ENCODE data around the gene PTPRM. TPM values are rescaled to one million over a fixed set of nuclear protein-coding genes. Genes with fewer than 3 reads are reported as not detected.

PTPRM gene
- total RNA-seq, 1 experiment from 2014 or later = 45.6 TPM

DNA sequence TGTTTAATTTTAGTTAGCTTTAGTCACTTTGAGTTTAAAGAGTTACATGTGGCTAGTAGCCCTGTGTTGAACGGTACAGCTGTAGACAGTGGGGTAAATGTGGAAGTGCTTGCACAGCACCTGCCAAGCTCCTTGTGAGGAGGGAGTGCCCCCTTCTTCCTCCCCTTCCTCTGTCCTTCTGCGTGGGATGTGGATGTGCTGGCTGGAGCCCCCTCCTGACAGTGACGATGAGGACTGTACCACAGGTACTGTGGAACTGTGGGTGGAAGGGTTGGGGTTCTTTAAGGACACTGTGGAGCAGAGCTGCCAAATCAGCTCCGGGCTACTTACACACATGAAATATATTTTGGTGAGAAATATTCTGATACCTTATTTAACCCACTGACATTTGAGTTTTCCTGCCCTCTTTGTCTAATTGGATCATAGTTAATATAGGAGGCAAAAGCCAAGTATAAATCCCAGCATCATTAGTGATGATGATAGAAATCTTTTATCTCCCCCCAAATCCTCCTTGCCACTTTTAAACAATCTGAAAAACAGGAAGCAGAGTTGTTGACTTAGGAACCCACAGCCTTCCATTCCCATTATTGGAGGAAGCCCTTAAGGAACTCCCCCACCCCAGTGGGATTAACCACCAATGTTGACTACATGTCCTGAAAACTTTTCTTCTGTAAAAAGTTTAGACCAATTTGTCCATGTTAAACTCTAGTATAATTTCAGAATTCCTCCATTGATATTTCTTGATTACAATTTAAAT is 181.3 kb downstream of the PTPRM start:
- no peak overlapping the region for H3K4me2 ChIP-seq (ENCODE audit: low read length)
- POLR2A ChIA-PET (ENCODE audit: unreplicated experiment) = no interaction called here
- H3K9me2 ChIP-seq (replicated peaks; ENCODE audit: low read length) = no peaks in the 10 kb centered on the region
- DNase-seq (no peak), ATAC-seq (no peak)
- CTCF ChIA-PET = no interaction called here
- peaks cover 8% of the 10 kb centered on the region; the same call in 1 of the 2 replicates for H3K9me3 ChIP-seq (ENCODE audit: low read length)
- no peak overlapping the region for H3K4me3 ChIP-seq (ENCODE audit: low read length)
- BruUV-seq (replicated peaks) = no TSS peak
- no peak overlapping the region for H2AFZ ChIP-seq (ENCODE audit: low read length)
- no peaks in the 10 kb centered on the region for H3K36me3 ChIP-seq (ENCODE audit: low read depth, low read length)
- H3K27me3 ChIP-seq (ENCODE audit: low read length) = no peaks in the 10 kb centered on the region
- 0 out of 2 replicates have a peak, but pooled peaks cover 6% of the 10 kb centered on the region for H3K4me1 ChIP-seq (ENCODE audit: insufficient read depth, low read length)
- no peaks in the 10 kb centered on the region; the same call in 1 of the 2 replicates for H3K79me2 ChIP-seq (ENCODE audit: low read length)
- TF ChIP-seq EZH2 (IDR thresholded peaks at IDR 0.05; ENCODE audit: low read length, unreplicated experiment) = no peak
- no peak overlapping the region for H3K27ac ChIP-seq (ENCODE audit: low read length)
- intact Hi-C loops (cut with micrococcal nuclease) = no loop called here
- no peak overlapping the region for H3K9ac ChIP-seq (ENCODE audit: low read length)
- no peaks in the 10 kb centered on the region for H4K20me1 ChIP-seq (ENCODE audit: low read length)
- H3F3A ChIP-seq (ENCODE audit: low read length, unreplicated experiment) = no peaks in the 10 kb centered on the region

DNA sequence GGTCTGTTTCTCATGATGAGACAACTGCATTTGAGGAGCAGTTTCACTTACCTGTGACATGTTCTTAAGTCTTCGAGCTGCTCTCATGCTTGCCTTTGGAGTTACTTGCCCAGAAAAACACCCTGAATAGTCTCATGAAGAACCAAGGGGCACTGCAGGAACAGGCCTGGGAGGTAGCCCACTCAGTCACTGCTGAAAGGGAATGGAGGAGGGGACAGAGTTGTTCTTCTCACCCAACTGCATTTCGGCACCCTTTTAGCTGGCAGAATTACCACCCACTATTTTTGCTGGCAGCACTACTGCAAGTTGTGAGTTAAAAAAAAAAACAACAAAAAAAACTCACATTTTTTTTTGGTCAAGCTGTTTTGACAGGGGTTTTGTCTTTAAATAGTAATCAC is 181.9 kb downstream of the PTPRM start:
- no peaks in the 10 kb centered on the region for H4K20me1 ChIP-seq (ENCODE audit: low read length)
- ChIA-PET CTCF (no interaction called here), POLR2A (ENCODE audit: unreplicated experiment) (no interaction called here)
- intact Hi-C loops (cut with micrococcal nuclease) = no loop called here
- H3K4me3 ChIP-seq (ENCODE audit: low read length) = no peak overlapping the region
- no peaks in the 10 kb centered on the region; the same call in 1 of the 2 replicates for H3K79me2 ChIP-seq (ENCODE audit: low read length)
- H3F3A ChIP-seq (ENCODE audit: low read length, unreplicated experiment) = no peaks in the 10 kb centered on the region
- H3K9ac ChIP-seq (ENCODE audit: low read length) = no peak overlapping the region
- H3K9me2 ChIP-seq (replicated peaks; ENCODE audit: low read length) = no peaks in the 10 kb centered on the region
- no peak for TF ChIP-seq EZH2 (IDR thresholded peaks at IDR 0.05; ENCODE audit: low read length, unreplicated experiment)
- no peak for TF ChIP-seq EZH2phosphoT487 (IDR thresholded peaks at IDR 0.05; ENCODE audit: borderline replicate concordance, low read length)
- TF ChIP-seq, protein P1, sequence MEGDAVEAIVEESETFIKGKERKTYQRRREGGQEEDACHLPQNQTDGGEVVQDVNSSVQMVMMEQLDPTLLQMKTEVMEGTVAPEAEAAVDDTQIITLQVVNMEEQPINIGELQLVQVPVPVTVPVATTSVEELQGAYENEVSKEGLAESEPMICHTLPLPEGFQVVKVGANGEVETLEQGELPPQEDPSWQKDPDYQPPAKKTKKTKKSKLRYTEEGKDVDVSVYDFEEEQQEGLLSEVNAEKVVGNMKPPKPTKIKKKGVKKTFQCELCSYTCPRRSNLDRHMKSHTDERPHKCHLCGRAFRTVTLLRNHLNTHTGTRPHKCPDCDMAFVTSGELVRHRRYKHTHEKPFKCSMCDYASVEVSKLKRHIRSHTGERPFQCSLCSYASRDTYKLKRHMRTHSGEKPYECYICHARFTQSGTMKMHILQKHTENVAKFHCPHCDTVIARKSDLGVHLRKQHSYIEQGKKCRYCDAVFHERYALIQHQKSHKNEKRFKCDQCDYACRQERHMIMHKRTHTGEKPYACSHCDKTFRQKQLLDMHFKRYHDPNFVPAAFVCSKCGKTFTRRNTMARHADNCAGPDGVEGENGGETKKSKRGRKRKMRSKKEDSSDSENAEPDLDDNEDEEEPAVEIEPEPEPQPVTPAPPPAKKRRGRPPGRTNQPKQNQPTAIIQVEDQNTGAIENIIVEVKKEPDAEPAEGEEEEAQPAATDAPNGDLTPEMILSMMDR (conservative IDR thresholded peaks at IDR 0.05; ENCODE audit: low read depth, low read length) = no peak
- ATAC-seq (no peak), DNase-seq (no peak)
- no TSS peak for BruUV-seq (replicated peaks)
- H2AFZ ChIP-seq (ENCODE audit: low read length) = no peak overlapping the region
- H3K9me3 ChIP-seq (ENCODE audit: low read length) = peaks cover 8% of the 10 kb centered on the region; the same call in 1 of the 2 replicates
- H3K4me2 ChIP-seq (ENCODE audit: low read length) = no peak overlapping the region
- H3K4me1 ChIP-seq (ENCODE audit: insufficient read depth, low read length) = 0 out of 2 replicates have a peak, but pooled peaks cover 6% of the 10 kb centered on the region
- H3K27me3 ChIP-seq (ENCODE audit: low read length) = no peaks in the 10 kb centered on the region
- no peak overlapping the region for H3K27ac ChIP-seq (ENCODE audit: low read length)
- no peaks in the 10 kb centered on the region for H3K36me3 ChIP-seq (ENCODE audit: low read depth, low read length)

DNA sequence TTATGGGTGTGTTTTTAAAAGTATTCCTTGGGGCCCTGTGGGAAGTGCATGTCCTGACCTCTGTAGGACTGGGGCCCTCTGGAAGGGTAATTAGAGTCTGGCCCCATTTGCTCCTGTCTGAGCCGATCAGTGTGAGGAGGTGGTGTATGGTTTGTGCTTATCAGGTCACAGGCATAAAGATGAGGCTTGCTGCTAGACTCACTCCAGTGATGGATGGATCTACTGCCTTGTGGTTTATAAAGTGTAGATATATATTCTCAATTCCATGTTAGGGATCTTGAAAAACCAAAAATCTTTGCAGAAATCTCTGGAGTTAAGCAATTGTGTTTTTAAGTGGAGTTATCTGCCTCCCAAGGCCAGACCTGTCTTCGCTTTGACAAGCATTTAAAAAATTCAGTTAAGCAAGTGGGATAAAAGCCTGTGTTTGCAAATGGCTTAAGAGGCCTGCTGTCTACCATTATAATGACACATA is 182.4 kb downstream of the PTPRM start:
- H2AFZ ChIP-seq (ENCODE audit: low read length) = no peak overlapping the region
- TF ChIP-seq EZH2phosphoT487 (IDR thresholded peaks at IDR 0.05; ENCODE audit: borderline replicate concordance, low read length) (no peak), EZH2 (IDR thresholded peaks at IDR 0.05; ENCODE audit: low read length, unreplicated experiment) (no peak)
- TF ChIP-seq, protein P1 (conservative IDR thresholded peaks at IDR 0.05; ENCODE audit: low read depth, low read length) = no peak
- intact Hi-C loops (cut with micrococcal nuclease) = no loop called here
- no peaks in the 10 kb centered on the region for H3K27me3 ChIP-seq (ENCODE audit: low read length)
- H3K4me3 ChIP-seq (ENCODE audit: low read length) = no peak overlapping the region
- H3F3A ChIP-seq (ENCODE audit: low read length, unreplicated experiment) = no peaks in the 10 kb centered on the region
- BruUV-seq (replicated peaks) = no TSS peak
- ATAC-seq (no peak), DNase-seq (no peak)
- ChIA-PET CTCF (no interaction called here), POLR2A (ENCODE audit: unreplicated experiment) (no interaction called here)
- no peaks in the 10 kb centered on the region for H4K20me1 ChIP-seq (ENCODE audit: low read length)
- peaks cover 9% of the 10 kb centered on the region; the same call in 1 of the 2 replicates for H3K4me1 ChIP-seq (ENCODE audit: insufficient read depth, low read length)
- H3K79me2 ChIP-seq (ENCODE audit: low read length) = no peaks in the 10 kb centered on the region; the same call in 1 of the 2 replicates
- no peak overlapping the region for H3K4me2 ChIP-seq (ENCODE audit: low read length)
- no peaks in the 10 kb centered on the region for H3K36me3 ChIP-seq (ENCODE audit: low read depth, low read length)
- H3K27ac ChIP-seq (ENCODE audit: low read length) = no peak overlapping the region
- H3K9ac ChIP-seq (ENCODE audit: low read length) = no peak overlapping the region
- H3K9me3 ChIP-seq (ENCODE audit: low read length) = peaks cover 8% of the 10 kb centered on the region; the same call in 1 of the 2 replicates
- no peaks in the 10 kb centered on the region for H3K9me2 ChIP-seq (replicated peaks; ENCODE audit: low read length)
